ENCODE data around the gene INO80D.
"Not testable (repeated sequence)": the region's sequence is repeated elsewhere in the genome, so short reads cannot be mapped to it uniquely, and the experiment has no call there.

INO80D gene

GRCh38 chr2:206028101-206028500, 57.9 kb downstream of the INO80D start:
- no peak for DNase-seq (ENCODE audit: low read depth)
- no peak overlapping the region for H3K4me3 ChIP-seq (ENCODE audit: control insufficient read depth, low read depth, low read length)
- TF ChIP-seq CTCF (IDR thresholded peaks at IDR 0.05; ENCODE audit: control insufficient read depth, insufficient read depth, low read depth, low read length, missing control alignments): no peak

GRCh38 chr2:206023183-206023582, 62.8 kb downstream of the INO80D start:
- no peak for DNase-seq (ENCODE audit: low read depth)
- H3K4me3 ChIP-seq (ENCODE audit: control insufficient read depth, low read depth, low read length): no peak overlapping the region
- no peak for TF ChIP-seq CTCF (IDR thresholded peaks at IDR 0.05; ENCODE audit: control insufficient read depth, insufficient read depth, low read depth, low read length, missing control alignments)

GRCh38 chr2:206020171-206020570, 65.8 kb downstream of the INO80D start:
- DNase-seq (ENCODE audit: low read depth): no peak
- no peak for TF ChIP-seq CTCF (IDR thresholded peaks at IDR 0.05; ENCODE audit: control insufficient read depth, insufficient read depth, low read depth, low read length, missing control alignments)
- H3K4me3 ChIP-seq (ENCODE audit: control insufficient read depth, low read depth, low read length): no peak overlapping the region

- not testable (repeated sequence) for DNase-seq (ENCODE audit: low read depth); H3K4me3 ChIP-seq (ENCODE audit: control insufficient read depth, low read depth, low read length)
These were observed 70.2 kb downstream of the INO80D start for GRCh38 chr2:206015746-206016145.

- no peak for TF ChIP-seq CTCF (IDR thresholded peaks at IDR 0.05; ENCODE audit: control insufficient read depth, insufficient read depth, low read depth, low read length, missing control alignments)
- no peak for DNase-seq (ENCODE audit: low read depth)
- H3K4me3 ChIP-seq (ENCODE audit: control insufficient read depth, low read depth, low read length): no peak overlapping the region
These were observed 74.2 kb downstream of the INO80D start for GRCh38 chr2:206011795-206012194.

GRCh38 chr2:206011018-206011614, 74.9 kb downstream of the INO80D start:
- no peak overlapping the region for H3K4me3 ChIP-seq (ENCODE audit: control insufficient read depth, low read depth, low read length)
- DNase-seq (ENCODE audit: low read depth): no peak
- TF ChIP-seq CTCF (IDR thresholded peaks at IDR 0.05; ENCODE audit: control insufficient read depth, insufficient read depth, low read depth, low read length, missing control alignments): no peak

- no peak overlapping the region for H3K4me3 ChIP-seq (ENCODE audit: control insufficient read depth, low read depth, low read length)
- no peak for DNase-seq (ENCODE audit: low read depth)
- peak; percentile 17 for TF ChIP-seq CTCF (IDR thresholded peaks at IDR 0.05; ENCODE audit: control insufficient read depth, insufficient read depth, low read depth, low read length, missing control alignments)
These were observed 81.8 kb downstream of the INO80D start for GRCh38 chr2:206004004-206004693.

Data from AG09309 (cell line).